GM23338 (cell line): Measurements from ENCODE around the gene GOLGA1.

ENCODE experiments used
- CREB1 ChIP-seq: fragments of 250-450 bp; sonication (Bioruptor Pico); IDR thresholded peaks from 2 replicates; pipeline ENCODE4 v1.5.0; 2020; ENCODE audit warnings: low read depth, mild to moderate bottlenecking, moderate library complexity
- EZH2 ChIP-seq: fragments of 200-600 bp; sonication (generic); IDR thresholded peaks from one replicate; pipeline ENCODE4 v1.8.0; 2017; ENCODE audit warnings: antibody characterized with exemption, mild to moderate bottlenecking, low read depth; ENCODE audit not compliant: unreplicated experiment
- EZH2phosphoT487 ChIP-seq: fragments of 200-600 bp; sonication (generic); IDR thresholded peaks from one replicate; pipeline ENCODE4 v1.8.1; 2018; ENCODE audit warnings: antibody characterized with exemption; ENCODE audit not compliant: unreplicated experiment
- JUNB ChIP-seq: IDR thresholded peaks from one replicate; pipeline ENCODE4 v1.6.1; 2016; ENCODE audit warnings: antibody characterized with exemption; ENCODE audit not compliant: unreplicated experiment
- POLR2AphosphoS5 ChIP-seq: IDR thresholded peaks from 2 replicates; pipeline ENCODE4 v1.6.1; 2016; ENCODE audit warnings: antibody characterized with exemption, low read depth
- ZNF331 ChIP-seq: fragments of 250-450 bp; sonication (Bioruptor Pico); IDR thresholded peaks from 2 replicates; pipeline ENCODE4 v1.5.0; 2020; ENCODE audit warnings: low read depth, mild to moderate bottlenecking, moderate library complexity
- TF ChIP-seq, protein P1 (sequence below), 2 experiments: fragments of 200-600 bp in 1 of 2; sonication (generic) in 1 of 2; conservative IDR thresholded peaks; 2 replicates each; pipeline versions ENCODE4 v1.5.1 to v1.6.1; 2016 to 2017; ENCODE audit warnings: antibody characterized with exemption in 2 of 2, low read depth in 2 of 2, mild to moderate bottlenecking in 2 of 2, moderate library complexity in 1 of 2
- TF ChIP-seq, protein P2 (sequence below): IDR thresholded peaks from one replicate; pipeline ENCODE4 v1.6.1; 2018; ENCODE audit warnings: antibody characterized with exemption; ENCODE audit not compliant: unreplicated experiment

DNA sequence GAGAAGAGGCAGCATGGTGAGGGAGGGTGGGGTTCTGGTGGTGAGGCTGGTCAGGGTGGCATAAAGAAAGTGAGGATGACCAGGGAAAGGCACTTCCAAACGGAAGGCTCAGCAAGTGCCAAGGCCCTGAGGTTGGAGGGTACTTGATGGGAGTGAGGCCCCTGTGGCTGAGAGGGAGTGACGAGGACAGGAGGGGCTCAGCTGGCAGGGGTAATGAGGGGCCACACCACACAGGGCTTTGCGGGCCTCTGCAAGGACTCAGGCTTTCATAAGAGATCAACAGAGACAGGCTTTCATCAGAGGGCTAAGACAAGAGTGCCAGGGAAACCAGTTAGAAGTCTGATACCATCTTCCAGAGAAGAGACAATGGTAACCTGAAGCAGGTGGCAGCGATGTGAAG lies 55.3 kb downstream of the GOLGA1 start:
- TF ChIP-seq, protein P1, sequence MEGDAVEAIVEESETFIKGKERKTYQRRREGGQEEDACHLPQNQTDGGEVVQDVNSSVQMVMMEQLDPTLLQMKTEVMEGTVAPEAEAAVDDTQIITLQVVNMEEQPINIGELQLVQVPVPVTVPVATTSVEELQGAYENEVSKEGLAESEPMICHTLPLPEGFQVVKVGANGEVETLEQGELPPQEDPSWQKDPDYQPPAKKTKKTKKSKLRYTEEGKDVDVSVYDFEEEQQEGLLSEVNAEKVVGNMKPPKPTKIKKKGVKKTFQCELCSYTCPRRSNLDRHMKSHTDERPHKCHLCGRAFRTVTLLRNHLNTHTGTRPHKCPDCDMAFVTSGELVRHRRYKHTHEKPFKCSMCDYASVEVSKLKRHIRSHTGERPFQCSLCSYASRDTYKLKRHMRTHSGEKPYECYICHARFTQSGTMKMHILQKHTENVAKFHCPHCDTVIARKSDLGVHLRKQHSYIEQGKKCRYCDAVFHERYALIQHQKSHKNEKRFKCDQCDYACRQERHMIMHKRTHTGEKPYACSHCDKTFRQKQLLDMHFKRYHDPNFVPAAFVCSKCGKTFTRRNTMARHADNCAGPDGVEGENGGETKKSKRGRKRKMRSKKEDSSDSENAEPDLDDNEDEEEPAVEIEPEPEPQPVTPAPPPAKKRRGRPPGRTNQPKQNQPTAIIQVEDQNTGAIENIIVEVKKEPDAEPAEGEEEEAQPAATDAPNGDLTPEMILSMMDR (conservative IDR thresholded peaks at IDR 0.05; ENCODE audit: low read depth in 2 of 2) = no peak
- TF ChIP-seq EZH2phosphoT487 (no peak), POLR2AphosphoS5 (no peak), EZH2 (no peak), CREB1 (no peak), JUNB (no peak), ZNF331 (CRISPR knock-in tag) (no peak)
- TF ChIP-seq, protein P2, sequence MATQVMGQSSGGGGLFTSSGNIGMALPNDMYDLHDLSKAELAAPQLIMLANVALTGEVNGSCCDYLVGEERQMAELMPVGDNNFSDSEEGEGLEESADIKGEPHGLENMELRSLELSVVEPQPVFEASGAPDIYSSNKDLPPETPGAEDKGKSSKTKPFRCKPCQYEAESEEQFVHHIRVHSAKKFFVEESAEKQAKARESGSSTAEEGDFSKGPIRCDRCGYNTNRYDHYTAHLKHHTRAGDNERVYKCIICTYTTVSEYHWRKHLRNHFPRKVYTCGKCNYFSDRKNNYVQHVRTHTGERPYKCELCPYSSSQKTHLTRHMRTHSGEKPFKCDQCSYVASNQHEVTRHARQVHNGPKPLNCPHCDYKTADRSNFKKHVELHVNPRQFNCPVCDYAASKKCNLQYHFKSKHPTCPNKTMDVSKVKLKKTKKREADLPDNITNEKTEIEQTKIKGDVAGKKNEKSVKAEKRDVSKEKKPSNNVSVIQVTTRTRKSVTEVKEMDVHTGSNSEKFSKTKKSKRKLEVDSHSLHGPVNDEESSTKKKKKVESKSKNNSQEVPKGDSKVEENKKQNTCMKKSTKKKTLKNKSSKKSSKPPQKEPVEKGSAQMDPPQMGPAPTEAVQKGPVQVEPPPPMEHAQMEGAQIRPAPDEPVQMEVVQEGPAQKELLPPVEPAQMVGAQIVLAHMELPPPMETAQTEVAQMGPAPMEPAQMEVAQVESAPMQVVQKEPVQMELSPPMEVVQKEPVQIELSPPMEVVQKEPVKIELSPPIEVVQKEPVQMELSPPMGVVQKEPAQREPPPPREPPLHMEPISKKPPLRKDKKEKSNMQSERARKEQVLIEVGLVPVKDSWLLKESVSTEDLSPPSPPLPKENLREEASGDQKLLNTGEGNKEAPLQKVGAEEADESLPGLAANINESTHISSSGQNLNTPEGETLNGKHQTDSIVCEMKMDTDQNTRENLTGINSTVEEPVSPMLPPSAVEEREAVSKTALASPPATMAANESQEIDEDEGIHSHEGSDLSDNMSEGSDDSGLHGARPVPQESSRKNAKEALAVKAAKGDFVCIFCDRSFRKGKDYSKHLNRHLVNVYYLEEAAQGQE = no peak
